HG02884 (cell line): ENCODE data around the gene PTPA.
"Not testable (repeated sequence)": the region's sequence is repeated elsewhere in the genome, so short reads cannot be mapped to it uniquely, and the experiment has no call there.

Experiments
- ATAC-seq: cut with Tn5 transposase; IDR thresholded peaks from one replicate; pipeline ENCODE4 v1.9.1; 2021; ENCODE audit warnings: mild to moderate bottlenecking, moderate library complexity; ENCODE audit not compliant: unreplicated experiment

PTPA gene

DNA sequence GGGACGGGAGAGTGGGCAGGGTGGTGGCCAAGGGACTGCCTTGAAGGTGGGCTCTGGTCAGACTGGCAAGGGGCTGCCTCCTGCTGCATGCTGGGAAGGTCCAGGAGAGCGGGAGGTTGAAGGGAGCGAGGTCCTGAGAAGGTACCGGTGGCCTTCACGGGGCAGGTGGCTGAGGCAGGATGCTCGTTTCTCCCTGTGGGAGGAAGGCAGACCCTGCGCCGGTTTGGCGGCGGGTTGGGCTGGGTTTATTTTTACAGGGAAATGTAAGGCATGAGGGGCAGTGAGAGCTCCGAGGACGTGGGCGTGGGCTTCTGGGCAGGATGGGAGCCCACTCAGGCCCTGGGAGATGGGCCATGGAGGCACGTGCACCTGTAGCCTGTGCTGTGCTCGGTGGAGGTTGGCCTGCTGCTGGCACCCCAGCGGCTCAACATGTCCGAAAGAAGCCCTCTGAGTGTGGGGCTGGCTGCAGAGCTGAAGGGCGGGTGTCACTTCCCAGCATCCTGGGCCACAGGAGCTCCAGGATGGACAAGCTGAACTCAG lies 39.5 kb downstream of the PTPA start:
- ATAC-seq, result no peak

DNA sequence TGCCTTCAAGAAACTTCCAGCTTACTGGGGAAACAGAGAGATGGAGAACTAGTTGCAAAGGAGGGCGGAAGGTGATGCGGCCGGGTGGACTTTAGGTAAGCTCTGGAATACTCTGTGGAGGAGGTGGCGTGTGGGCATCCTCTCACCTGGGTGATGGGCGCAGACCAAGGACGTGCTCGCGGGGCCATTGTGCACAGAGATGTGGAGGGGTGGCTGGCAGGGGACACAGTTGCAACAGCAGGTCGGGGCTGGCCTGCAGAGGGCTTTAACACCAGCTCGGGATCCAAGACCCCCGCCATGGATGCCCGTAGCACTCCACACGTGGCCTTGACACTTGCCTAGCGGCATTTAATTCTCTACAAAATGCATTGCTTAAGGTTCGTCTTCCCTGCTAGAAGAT lies 40.3 kb downstream of the PTPA start:
- no peak for ATAC-seq

DNA sequence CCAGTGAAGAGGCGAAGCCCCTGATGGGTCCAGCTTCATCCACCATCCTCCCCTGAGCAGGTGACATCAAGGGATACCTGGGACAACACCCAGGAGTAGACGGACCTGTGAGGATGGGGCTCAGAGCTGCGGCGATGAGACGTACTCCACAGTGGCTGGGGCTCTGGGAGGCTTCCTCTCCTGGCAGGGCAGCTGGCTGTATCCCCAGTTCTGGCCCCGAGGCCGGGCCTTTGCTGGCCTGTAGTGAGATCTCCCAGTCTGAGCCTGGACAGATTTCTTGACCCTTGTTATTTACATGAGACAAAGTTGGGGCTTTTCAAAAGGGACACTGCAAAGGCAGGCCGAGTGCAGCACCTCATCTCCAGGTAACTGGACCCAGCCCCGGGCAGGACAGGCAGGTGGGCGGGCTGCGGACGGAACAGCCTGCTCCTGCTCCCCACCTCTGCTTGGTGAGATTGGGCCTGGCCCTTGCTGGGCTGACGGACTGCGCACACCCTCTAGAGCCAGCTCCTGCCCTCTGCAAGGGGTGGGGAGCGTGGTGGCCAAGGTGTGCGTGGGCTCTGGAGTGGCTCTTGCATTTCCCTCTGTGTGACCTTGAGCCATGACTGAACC lies 43.8 kb downstream of the PTPA start:
- no peak for ATAC-seq

DNA sequence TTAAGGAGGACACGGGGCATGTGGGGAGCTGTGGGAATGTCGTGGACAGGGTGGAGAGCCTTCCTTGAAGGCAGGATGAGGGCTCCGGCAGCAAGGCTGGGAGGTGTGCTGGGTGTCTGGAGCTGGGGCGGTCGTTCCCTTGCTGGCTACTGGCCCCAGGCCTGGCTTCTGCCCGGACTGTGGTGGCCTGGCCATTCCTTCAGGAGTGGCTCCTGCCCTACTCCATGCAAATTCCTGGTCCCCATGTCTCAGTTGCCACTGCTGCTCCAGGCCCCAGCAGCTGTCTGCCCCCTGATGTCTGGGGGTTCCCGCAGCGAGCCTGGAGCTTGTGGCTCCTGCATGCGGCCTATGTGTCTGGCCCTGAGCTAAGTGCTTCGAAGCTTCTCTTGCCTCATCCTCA lies 44.9 kb downstream of the PTPA start:
- ATAC-seq, result no peak

DNA sequence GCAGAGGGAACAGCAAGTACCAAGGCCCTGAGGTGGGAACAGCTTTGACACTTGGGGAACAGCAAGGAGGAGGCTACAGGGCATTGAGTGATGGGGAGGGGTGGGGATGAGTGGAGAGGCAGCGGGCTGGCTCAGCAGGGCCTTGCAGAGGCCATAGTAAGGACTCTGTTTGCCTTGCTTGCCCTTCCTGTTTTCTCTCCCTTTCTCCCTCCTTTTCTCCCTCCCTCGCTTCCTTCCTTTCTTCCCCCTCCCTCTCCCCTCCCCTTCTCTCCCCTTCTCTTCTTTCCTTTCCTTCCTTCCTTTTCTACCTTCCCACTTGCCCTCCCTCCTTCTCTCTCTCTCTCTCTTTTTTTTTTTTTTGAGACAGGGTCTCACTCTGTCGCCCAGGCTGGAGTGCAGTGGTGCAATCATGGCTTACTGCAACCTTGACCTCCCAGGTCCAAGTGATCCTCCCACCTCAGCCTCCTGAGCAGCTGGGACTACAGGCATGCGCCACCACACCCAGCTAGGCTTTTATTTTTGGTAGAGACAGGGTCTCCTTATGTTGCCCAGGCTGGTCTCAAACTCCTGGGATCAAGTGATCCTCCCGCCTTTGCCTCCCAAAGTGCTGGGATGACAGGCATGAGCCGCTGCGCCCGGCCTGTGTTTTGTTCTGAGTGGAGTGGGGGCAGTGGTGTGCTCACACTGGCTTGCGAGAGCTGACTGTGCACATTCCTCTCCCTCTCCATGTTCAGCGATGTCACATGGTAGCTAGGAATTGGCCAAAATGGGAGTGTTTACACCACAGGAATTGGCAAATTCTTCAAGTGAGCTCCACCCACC lies 49.7 kb downstream of the PTPA start:
- no peak for ATAC-seq

DNA sequence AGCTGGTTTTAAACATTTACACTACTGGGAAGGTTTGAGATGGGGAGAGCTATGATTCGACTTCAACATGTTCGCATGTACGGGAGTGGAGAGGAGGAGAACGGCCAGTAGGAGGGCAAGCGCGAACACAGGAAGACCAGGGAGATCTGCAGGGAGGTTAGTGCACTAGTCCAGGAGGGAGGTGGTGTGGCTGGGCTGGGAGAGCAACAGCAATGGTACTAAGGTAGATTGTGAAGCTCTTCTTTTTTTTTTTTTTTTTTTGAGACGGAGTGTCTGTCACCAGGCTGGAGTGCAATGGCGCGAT lies 50.3 kb downstream of the PTPA start:
- ATAC-seq, result no peak

DNA sequence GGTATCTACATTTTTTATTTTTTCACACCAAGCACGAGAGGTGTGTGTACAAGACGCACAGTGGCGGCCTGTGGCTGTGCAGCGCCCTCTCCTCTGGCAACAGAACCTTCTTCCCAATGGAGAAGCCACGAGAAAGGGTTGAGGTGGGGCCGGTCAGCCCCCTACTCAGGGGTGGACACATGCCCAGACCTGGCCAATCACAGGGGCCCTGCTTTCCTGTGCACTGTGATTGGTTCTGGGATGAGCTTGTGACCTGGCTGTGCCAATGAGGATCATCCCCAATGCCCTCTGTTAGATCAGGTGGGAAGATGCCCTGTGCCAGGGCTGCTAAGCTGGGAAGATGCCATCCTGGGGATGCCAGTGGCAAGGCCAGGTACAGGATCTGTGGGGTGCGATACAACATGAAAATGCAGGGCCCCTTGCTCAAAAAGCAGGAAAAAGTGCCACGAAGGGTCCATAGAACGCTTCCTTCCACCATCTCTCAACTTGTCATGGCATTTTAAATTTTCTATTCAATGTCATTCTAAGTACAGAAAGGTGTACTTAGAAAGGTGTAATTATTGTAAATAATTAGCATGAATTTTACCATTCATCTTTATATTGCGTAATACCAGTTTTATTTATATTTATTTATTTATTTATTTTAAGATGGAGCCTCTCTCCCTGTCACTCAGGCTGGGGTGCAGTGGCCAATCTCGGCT lies 51.4 kb downstream of the PTPA start:
- no peak for ATAC-seq

DNA sequence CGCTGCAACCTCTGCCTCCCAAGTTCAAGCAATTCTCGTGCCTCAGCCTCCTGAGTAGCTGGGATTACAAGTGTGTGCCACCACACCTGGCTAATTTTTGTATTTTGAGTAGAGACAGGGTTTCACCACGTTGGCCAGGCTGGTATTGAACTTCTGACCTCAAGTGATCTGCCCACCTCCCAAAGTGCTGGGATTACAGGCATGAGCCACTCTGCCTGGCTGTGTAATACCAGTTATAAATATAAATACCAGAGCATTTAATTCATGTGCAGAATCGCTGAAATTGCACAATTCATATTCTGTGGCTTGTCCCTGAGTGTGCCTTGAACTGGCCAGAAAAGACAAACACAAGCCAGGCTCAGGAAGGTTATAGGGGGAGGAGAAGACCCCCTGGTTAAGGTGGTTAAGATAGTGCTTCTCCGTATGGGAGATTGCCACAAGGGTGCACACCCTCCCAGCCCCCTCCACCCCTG lies 52.0 kb downstream of the PTPA start:
- not testable (repeated sequence) for ATAC-seq

DNA sequence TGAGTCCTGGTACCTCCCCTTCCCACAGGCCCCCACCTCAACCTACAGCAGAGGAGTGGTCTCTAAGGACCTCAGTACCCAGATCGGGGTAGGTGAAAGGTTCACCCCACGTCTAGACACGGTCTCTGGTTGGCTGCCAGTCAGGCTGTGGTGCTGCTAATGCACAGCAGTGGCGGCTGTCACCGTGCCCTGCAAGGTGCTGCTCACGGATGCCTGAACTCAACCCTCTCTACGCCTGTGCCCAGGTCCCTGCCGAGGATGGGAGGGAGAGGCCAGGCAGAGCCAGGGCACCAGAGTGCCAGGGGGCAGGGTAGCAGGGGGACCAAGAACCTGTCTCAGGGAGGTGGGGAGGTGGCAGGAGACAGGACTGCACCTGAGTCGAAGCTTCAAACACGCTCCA lies 52.5 kb downstream of the PTPA start:
- no peak for ATAC-seq

DNA sequence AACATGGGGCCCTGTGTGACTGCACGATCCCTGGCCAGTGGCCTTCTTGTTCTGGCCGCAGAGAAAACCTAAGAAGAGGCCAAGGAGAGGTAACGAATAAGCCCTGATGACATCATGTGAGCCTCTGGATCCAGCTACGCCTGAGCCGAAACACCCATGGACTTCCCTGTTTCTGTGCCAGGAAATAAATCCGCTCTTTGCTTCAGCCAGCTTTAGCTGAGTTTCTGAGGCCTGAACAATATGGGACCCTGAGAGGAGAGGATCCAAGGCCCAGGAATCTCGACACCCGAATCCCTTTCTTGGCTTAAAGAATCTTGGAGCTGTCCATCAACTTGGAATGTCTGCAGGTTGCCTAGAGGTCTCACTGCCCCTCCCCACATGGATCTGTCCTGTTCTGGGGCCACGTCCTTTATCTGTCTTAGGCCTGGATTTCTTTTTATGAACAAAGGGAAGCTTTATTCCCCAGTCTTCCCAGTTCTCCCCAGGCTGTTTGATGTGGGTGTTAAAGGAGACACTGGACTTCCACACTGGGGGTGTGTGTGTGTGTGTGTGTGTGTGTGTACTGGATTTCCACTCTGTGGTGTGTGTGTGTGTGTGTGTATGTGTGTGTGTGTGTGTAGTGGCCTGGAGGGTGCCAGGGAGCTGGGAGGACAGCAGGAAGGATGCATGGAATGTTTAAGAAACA lies 53.2 kb downstream of the PTPA start:
- no peak for ATAC-seq

DNA sequence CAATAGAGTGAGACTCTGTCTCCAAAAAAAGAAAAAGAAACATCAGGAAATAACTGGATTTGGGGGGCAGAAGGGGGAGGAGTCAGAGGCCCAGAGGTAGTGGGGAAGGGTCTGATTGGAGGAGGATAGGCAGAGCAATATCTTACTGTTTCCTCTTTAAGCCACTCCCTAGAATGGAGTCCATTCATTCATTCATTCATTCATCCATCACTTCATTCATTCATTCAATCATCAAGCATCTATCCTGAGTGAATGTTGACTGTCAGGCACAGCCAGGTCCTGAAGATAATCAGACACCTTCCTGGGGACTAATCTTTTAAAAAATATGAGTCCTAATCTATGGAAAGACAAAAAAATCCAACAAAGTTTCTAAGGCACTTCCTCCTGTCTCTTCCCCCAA lies 54.0 kb downstream of the PTPA start:
- ATAC-seq, result no peak

DNA sequence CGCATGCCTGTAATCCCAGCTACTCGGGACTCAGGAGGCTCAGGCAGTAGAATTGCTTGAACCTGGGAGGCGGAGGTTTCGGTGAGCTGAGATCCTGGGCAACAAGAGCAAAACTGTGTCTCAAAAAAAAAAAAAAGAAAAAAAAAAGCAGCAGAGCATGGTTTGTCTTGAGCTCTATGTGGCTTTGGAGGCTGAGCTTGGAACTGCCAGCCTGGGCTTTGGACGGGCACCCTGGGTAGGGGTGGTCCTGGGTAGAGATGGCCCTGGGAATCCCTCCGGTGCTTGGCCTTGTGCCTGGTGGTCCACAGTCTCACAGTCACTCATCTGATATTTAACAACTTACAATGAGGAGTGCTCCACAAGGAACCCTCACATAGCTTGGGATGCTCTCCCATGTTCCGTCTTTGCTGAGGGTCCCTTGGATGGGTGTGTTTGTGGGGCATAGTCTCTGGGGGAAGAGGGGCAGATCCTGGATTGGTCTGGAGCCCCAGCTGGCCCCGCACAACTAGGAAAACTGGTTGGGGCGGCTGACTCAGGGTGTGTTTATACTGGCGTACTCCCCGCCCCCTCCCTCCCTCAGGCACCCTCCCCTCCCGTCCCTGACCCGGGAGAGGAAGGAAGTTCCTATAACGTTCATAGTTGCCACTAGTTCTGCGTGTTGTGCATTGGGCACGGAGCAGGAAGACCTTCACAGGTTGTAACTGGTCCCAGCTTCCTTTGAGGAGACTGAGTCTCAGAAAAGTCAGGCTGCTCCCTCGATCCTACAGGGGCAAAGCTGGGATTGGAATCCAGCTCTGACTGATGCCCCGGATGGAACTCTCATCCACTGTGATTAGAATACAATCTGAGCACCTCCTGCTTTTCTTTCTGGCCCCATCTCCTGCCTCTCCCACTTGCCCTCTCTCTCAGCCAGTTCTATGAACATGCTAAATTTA lies 55.7 kb downstream of the PTPA start:
- no peak for ATAC-seq

DNA sequence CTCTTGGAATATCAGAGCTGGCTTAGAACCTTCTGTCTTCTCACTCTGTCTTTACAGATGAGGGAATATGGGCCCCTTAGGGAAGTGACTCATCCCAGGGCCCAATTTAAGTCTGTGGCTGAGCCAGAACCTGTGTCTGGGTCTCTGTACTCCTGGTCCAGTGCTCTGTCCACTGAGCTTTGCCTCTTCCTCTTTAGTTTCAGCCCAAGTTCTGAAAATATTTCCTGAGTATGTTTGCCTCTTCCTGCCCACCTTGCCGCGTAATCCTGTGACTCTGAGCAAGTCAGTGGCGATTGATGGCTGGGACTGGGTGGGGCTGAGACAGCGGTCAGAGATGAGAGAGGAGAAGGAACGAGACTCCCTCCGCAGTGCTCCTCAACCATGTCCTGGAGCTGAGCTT lies 59.0 kb downstream of the PTPA start:
- no peak for ATAC-seq

DNA sequence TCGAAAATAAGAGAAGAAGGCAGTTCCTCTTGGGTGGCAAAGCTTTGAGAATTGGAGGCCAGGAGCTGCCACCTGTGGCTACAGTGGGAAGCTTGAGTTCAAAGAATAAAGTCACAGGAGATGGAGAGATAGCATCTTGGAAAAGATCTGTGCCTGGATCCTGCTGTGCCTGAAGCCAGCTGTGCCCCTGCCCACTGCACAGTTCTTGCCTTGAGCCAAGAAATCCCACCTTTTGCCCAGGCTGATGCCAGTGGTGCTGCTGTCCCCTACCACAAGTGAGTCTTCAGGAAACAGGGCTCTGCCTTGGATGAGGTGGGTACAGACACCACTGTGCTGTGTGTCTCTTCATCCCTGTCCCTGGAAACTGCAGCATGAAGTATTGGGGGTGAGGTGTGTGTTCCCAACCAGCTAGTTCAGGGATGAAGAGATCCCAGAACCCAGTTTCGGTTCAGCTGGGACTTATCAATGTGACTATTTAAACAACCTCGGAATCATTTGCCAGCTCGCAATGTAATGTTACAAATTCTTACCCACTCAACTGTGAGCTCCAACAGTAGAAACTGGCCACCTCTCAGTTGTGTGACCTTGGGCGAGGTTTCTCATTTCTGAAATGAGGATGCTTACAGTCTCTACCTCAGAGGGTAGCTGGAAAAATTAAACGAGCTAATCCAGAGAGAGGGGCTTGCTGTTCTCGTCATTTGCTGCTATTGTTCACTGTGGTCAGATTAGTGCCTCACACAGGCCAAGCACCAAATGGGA lies 61.0 kb downstream of the PTPA start:
- ATAC-seq, result no peak

DNA sequence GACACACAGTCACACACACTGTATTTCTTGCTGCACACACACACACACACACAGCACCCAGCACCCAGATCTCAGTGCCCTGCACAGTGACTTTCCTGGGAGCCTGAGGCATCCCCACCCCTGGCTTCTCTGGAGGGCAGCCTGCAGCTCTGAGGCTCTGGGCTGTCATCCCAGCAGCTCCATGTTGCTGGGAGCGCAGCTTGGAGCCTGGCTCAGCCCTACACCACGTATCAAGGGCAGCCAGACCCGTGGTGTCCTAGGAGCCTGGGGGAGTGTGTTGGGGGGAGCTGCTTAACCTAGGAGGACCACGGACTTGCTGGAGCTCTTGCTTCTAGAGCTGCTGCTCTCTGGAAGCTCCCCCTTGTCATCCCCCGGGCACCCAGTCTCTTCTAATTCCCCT lies 61.6 kb downstream of the PTPA start:
- ATAC-seq, result no peak

DNA sequence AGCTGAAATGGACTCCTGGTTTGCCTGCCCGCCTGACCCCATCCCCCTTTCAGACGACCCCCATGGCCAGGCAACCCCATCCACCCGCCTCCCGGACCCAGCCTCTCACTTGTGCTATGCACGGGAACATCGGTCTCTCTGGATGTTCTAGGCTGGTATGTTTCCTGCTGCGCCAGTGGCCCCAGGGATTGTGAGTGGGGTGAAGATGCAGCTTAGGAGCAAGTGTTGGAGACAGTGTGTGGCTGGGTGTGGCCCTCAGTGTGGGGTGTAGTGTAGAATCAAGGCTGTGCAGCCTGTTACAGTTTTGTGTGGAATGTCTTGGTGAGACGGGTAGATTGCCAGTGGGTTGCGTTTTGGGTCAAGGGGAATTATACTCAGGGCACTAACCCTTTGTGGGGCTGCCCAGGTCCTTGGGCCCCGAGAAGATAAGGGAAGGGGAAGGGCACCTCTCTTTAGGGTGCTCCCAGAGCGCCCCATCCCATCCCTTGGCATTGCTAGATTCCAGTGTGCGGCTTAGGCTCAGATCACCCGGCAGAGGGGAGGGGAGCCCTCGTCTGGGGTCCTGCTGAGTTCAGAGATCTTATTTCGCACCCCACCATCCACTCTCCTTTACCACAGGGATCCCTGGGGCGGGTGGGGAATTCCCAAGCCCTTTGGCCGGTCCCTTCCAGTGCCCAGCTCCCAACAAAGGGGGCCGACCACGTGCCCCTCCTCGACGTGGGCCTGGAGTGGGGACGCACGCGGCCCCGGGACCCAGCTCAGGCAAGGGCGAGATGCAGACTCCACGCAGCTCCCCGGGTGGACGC lies 62.3 kb downstream of the PTPA start:
- no peak for ATAC-seq

DNA sequence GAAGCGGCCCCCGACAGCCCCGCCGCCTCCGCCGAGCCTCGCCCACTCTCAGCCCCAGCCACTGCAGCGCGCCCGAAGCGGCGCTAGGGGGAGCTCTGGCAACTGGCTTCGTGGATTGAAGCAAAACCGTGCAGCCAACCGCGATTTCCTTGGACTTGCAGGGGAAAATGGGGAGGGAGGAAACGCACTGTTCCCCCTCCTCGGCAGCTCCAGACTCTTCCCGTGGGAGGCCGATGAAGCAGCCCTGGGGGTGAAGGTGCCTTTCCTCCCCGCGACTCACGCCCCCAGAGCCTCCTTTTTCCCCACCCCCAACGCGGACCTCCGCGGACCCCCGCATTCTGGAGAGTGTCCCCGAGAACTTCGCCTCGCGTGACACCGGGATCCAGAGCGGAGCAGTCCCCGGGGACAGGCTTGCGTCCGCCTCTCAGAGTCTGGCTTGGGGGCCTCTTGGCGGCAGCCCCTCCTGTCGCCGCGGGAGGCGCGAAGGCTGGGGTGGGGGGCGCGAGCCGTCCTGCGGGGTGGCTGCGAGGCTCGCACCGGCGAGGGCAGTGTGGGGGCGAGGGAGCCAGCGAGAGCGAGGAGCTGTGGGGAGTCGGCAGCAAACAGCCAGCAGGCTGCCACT lies 63.0 kb downstream of the PTPA start:
- ATAC-seq, result no peak
